CD4-positive, alpha-beta T cell treated with Interleukin-4 for 4 hours (primary cell): Measurements from ENCODE around the gene TSPAN8.
"Not testable (repeated sequence)": the region's sequence is repeated elsewhere in the genome, so short reads cannot be mapped to it uniquely, and the experiment has no call there.

Experiments used
- DNase-seq: peaks from one replicate; pipeline ENCODE4 v3.0.0-alpha.2; 2020

Gene TSPAN8

DNA sequence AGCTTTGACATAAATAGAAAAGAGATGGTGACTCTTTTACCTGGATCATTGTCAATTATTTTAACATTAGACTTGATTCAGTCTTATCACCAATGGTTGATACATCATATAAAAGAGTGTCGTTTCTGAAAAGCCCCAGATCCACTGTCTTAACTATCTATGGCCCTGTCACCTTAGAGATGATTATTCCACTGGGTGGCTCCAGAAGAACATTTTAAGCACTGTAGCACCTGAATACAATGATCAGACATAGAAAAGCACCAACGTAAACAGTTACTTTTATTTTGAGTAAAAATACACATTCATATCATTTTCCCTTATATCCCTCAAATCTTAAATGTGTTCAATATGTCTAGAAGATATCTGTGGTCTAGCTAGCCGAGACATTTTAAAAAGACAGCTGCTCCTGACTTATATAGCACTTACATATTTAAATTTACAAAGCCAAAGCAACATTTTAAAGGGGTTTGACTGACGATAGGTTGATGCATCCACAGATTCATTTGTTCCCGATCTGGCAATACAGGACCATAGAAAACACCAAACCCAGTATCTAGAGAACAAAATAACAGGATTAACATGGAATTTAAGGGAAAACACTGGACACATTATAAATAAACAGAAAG, 32.9 kb downstream of the TSPAN8 start:
- no peak for DNase-seq

DNA sequence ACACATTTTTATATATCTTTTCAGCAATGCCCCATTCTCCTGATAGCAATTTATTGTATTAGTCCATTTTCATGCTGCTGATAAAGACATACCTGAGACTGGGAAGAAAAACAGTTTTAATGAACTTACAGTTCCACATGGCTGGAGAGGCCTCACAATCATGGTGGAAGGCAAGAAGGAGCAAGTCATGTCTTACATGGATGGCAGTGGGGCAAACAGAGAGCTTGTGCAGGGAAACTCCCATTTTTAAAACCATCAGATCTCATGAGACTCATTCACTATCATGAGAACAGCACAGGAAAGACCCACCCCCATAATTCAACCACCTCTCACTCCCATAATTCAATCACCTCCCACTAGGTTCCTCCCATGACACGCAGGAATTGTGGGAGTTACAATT, 44.7 kb downstream of the TSPAN8 start:
- DNase-seq, result not testable (repeated sequence)

DNA sequence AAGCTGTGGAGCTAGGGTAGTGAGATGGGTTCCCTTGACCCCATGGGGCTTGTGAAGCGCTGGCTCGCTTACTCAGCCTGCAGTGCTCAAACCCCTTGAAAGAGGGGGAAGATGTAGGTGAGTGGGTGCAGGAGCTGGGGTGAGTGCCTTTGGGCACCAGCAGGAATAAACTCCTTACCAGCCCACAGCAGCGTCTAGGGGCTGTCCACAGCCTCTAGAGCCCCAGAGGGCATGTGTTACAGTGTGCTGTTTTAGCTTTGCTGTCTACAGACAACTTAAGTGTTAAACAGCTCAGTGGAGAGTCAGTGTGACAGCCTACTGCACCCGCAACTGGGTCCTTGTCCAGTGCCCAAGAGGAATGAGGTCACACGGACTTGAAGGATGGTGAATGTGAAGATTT, 48.0 kb downstream of the TSPAN8 start:
- DNase-seq, result no peak

DNA sequence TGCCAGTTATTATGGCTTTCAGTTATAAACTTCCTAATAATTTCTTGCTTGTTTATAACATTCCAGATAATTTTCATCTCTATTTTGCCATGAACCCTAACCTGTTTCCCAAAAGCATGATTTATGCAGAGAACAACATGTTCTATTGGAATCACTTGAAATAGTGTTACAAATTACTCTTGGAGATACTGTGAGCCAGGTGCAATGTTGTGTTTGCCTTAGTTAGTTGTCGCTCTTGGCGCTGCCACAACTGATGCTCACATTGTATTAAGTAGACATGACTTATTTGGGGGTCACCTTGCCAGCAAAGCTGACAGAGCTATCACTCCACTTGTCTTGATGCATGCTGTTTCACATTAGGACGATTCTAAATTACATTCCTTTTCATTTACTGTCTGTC, 49.4 kb downstream of the TSPAN8 start:
- no peak for DNase-seq

DNA sequence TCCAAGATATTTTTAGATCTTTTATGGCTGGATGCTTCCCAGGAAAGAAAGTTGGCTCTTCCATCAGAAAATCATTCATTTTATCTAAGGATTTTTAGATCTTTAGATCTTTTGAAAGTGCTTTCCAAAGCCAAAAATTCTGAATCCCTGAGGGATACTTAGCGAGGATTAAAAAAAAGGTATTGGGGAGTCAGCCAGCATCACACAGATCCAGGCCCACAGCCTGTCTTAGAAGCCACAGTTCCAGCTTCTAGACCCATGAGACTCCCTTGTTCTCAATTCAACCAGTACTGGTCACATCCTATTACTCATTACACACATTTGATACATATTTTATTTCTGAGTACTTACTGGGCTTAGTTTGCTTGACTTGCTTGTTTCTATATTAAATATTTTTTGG, 49.9 kb downstream of the TSPAN8 start:
- DNase-seq, result no peak

DNA sequence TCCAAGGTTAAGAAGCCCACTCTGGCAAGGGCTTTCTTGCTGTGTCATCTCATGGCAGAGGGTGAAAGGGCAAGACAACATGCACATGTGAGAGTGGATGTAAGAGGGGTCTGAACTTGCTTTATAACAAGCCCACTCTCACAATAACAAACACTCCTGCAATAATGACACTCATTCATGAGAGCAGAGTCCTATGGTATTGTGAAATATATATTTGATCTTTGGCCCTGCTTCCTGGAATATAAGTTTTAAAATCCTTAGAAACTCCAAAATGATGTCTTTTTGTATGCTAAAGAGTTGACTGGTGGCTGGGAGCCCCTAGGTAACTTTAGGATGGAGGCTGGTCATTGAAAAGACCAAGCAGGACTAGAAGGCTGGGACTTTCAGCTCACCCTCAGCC, 51.8 kb downstream of the TSPAN8 start:
- no peak for DNase-seq

DNA sequence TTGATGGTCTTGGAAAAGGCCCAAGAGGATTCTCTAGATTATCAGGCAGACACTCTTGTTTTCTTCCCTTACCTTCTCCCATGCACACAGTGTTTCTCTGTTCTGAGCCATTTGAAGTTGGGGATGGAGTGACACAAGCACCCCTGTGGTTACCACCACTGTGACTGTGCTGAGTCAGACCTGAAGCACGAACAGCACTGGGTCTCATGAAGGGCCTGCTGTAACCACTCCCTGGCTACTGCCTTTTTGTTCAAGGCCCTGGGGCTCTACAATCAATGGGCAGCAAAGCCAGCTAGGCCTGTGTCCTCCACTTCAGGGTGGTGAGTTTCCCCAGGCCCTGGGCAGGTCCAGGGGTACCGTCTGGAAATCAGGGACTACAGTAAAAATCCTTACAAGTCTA, 65.5 kb downstream of the TSPAN8 start:
- DNase-seq, result no peak

DNA sequence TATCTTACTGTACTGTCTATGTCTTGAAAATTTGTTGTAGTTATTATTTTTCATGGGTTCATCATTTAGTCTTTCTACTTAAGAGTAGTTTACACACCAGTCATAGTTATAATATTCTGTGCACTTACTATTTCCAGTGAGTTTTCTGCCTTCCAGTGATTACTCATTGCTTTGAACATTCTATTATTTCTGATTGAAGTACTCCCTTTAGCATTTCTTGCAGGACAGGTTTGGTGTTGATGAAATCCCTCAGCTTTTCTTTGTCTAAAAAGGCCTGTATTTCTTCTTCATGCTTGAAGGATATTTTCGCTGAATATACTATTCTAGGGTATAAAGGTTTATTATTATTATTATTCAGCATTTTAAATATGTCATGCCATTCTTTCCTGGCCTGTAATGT, 66.8 kb downstream of the TSPAN8 start:
- no peak for DNase-seq

DNA sequence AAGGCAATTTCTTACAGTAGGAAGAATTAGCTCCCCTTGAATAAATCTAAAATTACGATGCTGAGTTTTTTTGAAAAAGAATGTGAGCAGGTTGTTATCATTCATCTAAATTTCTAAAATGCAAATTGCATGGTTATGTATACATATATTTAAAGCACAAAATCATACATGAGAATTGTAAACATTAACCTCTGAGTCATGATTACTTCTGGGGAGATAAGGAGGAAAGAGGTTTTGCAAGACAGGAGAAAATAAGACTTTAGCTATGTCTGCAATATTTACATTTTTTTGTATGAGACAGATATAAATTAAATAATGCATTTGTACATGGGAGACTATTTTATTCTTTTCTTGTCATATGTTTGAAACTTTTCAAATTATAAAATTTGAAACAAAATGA, 72.2 kb downstream of the TSPAN8 start:
- DNase-seq, result no peak

DNA sequence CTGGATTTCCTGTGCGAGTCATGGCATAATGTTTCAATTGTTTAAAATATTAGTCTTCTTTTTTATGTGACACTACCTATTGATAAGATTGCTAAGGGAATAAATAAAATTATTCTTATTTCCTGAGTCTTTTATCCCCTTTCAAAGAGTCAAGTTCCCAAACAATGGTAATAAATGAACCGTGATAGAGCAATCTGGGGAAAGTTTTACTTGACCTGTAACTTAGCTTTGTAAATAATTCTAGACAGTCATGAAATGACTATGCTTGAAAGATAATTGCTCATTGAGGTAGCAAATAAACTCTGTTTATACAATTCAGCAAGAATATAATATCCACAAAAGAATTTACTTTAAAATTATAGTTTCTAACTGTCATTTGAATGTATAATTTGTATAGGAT, 82.1 kb downstream of the TSPAN8 start:
- DNase-seq, result no peak
